CD14-positive monocyte (primary cell): ENCODE measurements around the gene CARNS1. TPM values are rescaled to one million over a fixed set of nuclear protein-coding genes. Genes with fewer than 3 reads are reported as not detected.
A peak's percentile ranks its signal among the peaks of the same experiment; 100 is the strongest.

ENCODE experiments used
- DNase-seq, 3 donors: peaks; one replicate each; pipeline ENCODE4 v3.0.0-alpha.2; 2011 to 2022
- H2AFZ ChIP-seq: 2 replicates; pipeline ENCODE4 v1.6.0; 2012; ENCODE audit warnings: mild to moderate bottlenecking, low read depth, low read length, inconsistent platforms; ENCODE audit not compliant: insufficient read depth, poor library complexity, severe bottlenecking
- H3K27ac ChIP-seq, 2 donors: 1 replicate in 1 of 2; 2 replicates in 1 of 2; pipeline ENCODE4 v1.5.1; 2012 to 2013; ENCODE audit warnings: low read length in 2 of 2, control low read depth in 1 of 2, inconsistent platforms in 1 of 2, low read depth in 1 of 2, mild to moderate bottlenecking in 1 of 2
- H3K27me3 ChIP-seq, 2 donors: one replicate each; pipeline versions ENCODE4 v1.6.0 to v1.6.1; 2011 to 2013; ENCODE audit warnings: low read length in 2 of 2; ENCODE audit not compliant: control insufficient read depth in 2 of 2, insufficient read depth in 2 of 2
- H3K36me3 ChIP-seq, 2 donors: replicated peaks in 1 of 2; 1 replicate in 1 of 2; 2 replicates in 1 of 2; pipeline versions ENCODE4 v1.5.1 to v1.6.1; 2012 to 2013; ENCODE audit warnings: low read length in 2 of 2, control low read depth in 1 of 2, inconsistent platforms in 1 of 2, mild to moderate bottlenecking in 1 of 2; ENCODE audit not compliant: insufficient read depth in 2 of 2, control insufficient read depth in 1 of 2
- H3K4me1 ChIP-seq, 2 donors: 1 replicate in 1 of 2; 2 replicates in 1 of 2; pipeline versions ENCODE4 v1.5.1 to v1.6.1; 2012 to 2013; ENCODE audit warnings: low read length in 2 of 2, control low read depth in 1 of 2, inconsistent platforms in 1 of 2, mild to moderate bottlenecking in 1 of 2, moderate library complexity in 1 of 2; ENCODE audit not compliant: insufficient read depth in 2 of 2, control insufficient read depth in 1 of 2
- H3K4me2 ChIP-seq: replicated peaks from 2 replicates; pipeline ENCODE3; 2012; ENCODE audit warnings: low read length, moderate library complexity, mild to moderate bottlenecking; ENCODE audit not compliant: poor library complexity, severe bottlenecking; ENCODE audit errors: extremely low read depth
- H3K4me3 ChIP-seq, 3 experiments: fragments of 200-600 bp in 1 of 3; sonication (generic) in 1 of 3; replicated peaks in 1 of 3; 1 replicate in 2 of 3; 2 replicates in 1 of 3; pipeline ENCODE4 v1.5.1; 2011 to 2013; ENCODE audit warnings: low read length in 3 of 3, mild to moderate bottlenecking in 3 of 3, control low read depth in 2 of 3, low read depth in 2 of 3, inconsistent platforms in 1 of 3, moderate library complexity in 1 of 3
- H3K79me2 ChIP-seq: 2 replicates; pipeline ENCODE4 v1.6.0; 2012; ENCODE audit warnings: mild to moderate bottlenecking, control low read depth, inconsistent platforms, low read length, moderate library complexity; ENCODE audit not compliant: insufficient read depth
- H3K9ac ChIP-seq: 2 replicates; pipeline ENCODE4 v1.6.0; 2017; ENCODE audit warnings: low read length, mild to moderate bottlenecking; ENCODE audit not compliant: insufficient read depth, poor library complexity, severe bottlenecking
- H3K9me3 ChIP-seq, 2 donors: replicated peaks in 1 of 2; 1 replicate in 1 of 2; 2 replicates in 1 of 2; pipeline versions ENCODE4 v1.5.1 to v1.6.1; 2012 to 2013; ENCODE audit warnings: low read length in 2 of 2, control low read depth in 1 of 2; ENCODE audit not compliant: control insufficient read depth in 1 of 2, insufficient read depth in 1 of 2
- H4K20me1 ChIP-seq: 2 replicates; pipeline ENCODE4 v1.6.0; 2012; ENCODE audit warnings: mild to moderate bottlenecking, low read length, control low read depth, moderate library complexity; ENCODE audit not compliant: insufficient read depth
- H3K27ac Mint-ChIP-seq, 7 donors: one replicate each; pipeline ENCODE4 v1.8.0; 2020; ENCODE audit warnings: mild to moderate bottlenecking in 7 of 7, mixed read lengths in 7 of 7, moderate library complexity in 6 of 7, inconsistent platforms in 2 of 7
- H3K27me3 Mint-ChIP-seq, 3 donors: one replicate each; pipeline ENCODE4 v1.8.0; 2021 to 2022; ENCODE audit warnings: low read depth in 3 of 3, mild to moderate bottlenecking in 3 of 3, mixed read lengths in 3 of 3, moderate library complexity in 3 of 3, inconsistent platforms in 1 of 3
- H3K36me3 Mint-ChIP-seq, 2 donors: one replicate each; pipeline ENCODE4 v1.8.0; 2020; ENCODE audit warnings: mixed read lengths in 2 of 2, inconsistent platforms in 1 of 2, mild to moderate bottlenecking in 1 of 2
- H3K4me1 Mint-ChIP-seq: one replicate; pipeline ENCODE4 v1.8.0; 2020; ENCODE audit warnings: mild to moderate bottlenecking, mixed read lengths
- H3K4me3 Mint-ChIP-seq, 2 donors: one replicate each; pipeline ENCODE4 v1.8.0; 2020; ENCODE audit warnings: mild to moderate bottlenecking in 2 of 2, mixed read lengths in 2 of 2, moderate library complexity in 1 of 2
- H3K9me3 Mint-ChIP-seq, 7 donors: one replicate each; pipeline ENCODE4 v1.8.0; 2020 to 2022; ENCODE audit warnings: mixed read lengths in 7 of 7, mild to moderate bottlenecking in 6 of 7, moderate library complexity in 6 of 7, inconsistent platforms in 2 of 7
- WGBS: methylation state at CpG from one replicate; pipeline ENCODE4 v1.1.5; 2013; ENCODE audit warnings: missing lambda C conversion rate; ENCODE audit not compliant: insufficient coverage; 5-methylcytosine and 5-hydroxymethylcytosine counted together
- intact Hi-C, 2 donors: fragments of 100-400 bp; cut with micrococcal nuclease; formaldehyde crosslinking; loops; one replicate each; pipeline versions ENCODE4 v1.15.0 to v1.15.1; 2023
- polyA plus RNA-seq, 3 donors: library from polyadenylated mRNA; depleted of rRNA in 1 of 3; unstranded in 2 of 3; stranded (reverse) in 1 of 3; fragments of 300-500 nt in 2 of 3; fragments of >200 nt in 1 of 3; fragmentation: Illumina TruSeq in 2 of 3; gene quantifications; 1 replicate in 2 of 3; 2 replicates in 1 of 3; pipeline ENCODE4 v1.2.3, GENCODE V29; 2012 to 2021
- TF ChIP-seq, protein P1 (sequence below): fragments of 200-600 bp; IDR thresholded peaks from one replicate; pipeline ENCODE4 v1.8.0; 2022; ENCODE audit warnings: antibody characterized with exemption, mild to moderate bottlenecking

The CARNS1 gene
- polyA plus RNA-seq, 3 donors = 0.09 TPM; not detected in 2

DNA sequence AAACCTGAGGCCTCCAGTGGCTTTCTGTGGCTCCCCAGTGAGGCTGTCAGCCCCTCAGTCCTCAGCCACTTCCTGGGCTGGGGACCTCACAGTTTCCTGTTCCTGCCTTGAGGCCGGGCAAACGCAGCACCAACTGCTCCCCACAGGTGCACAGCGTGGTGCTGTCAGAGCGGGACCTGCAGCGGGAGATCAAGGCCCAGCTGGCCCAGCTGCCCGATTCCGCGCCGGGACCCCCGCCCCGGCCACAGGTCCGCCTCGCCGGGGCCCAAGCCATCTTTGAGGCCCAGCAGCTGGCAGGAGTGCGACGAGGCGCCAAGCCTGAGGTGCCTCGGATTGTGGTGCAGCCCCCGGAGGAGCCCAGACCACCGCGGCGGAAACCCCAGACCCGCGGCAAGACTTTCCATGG lies 6.2 kb upstream of the CARNS1 start:
- peaks cover 15 to 33% (median 29%) of the 10 kb centered on the region in 3 donors for H3K27me3 Mint-ChIP-seq
- Histone ChIP-seq H3K79me2 (peaks cover 19% of the 10 kb centered on the region), H2AFZ (peak overlapping the region; percentile 46), H3K4me1 (peaks cover 51 to 59% of the 10 kb centered on the region in 2 donors), H3K9ac (peak overlapping the region; percentile 25), H4K20me1 (peaks cover 51% of the 10 kb centered on the region), H3K9me3 (no peaks in the 10 kb centered on the region), H3K27ac (peak overlapping the region in 1 of 2 donors; percentile 26), H3K4me3 (peak overlapping the region in 1 of 3 experiments; percentile 47), H3K27me3 (peaks cover 0 to 11% of the 10 kb centered on the region in 2 donors), H3K4me2 (peak overlapping the region; percentile 46), H3K36me3 (peaks cover 9 to 18% of the 10 kb centered on the region in 2 donors)
- peaks cover 0 to 3% (median 0%) of the 10 kb centered on the region in 7 donors for H3K9me3 Mint-ChIP-seq
- intact Hi-C loops = no loop called here
- WGBS = 0% methylated on average over 24 of the region's 24 CpGs
- H3K36me3 Mint-ChIP-seq = peaks cover 19 to 36% of the 10 kb centered on the region in 2 donors
- H3K27ac Mint-ChIP-seq = no peak overlapping the region
- no peak overlapping the region for H3K4me3 Mint-ChIP-seq
- TF ChIP-seq, protein P1, sequence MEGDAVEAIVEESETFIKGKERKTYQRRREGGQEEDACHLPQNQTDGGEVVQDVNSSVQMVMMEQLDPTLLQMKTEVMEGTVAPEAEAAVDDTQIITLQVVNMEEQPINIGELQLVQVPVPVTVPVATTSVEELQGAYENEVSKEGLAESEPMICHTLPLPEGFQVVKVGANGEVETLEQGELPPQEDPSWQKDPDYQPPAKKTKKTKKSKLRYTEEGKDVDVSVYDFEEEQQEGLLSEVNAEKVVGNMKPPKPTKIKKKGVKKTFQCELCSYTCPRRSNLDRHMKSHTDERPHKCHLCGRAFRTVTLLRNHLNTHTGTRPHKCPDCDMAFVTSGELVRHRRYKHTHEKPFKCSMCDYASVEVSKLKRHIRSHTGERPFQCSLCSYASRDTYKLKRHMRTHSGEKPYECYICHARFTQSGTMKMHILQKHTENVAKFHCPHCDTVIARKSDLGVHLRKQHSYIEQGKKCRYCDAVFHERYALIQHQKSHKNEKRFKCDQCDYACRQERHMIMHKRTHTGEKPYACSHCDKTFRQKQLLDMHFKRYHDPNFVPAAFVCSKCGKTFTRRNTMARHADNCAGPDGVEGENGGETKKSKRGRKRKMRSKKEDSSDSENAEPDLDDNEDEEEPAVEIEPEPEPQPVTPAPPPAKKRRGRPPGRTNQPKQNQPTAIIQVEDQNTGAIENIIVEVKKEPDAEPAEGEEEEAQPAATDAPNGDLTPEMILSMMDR = no peak
- peaks cover 56% of the 10 kb centered on the region for H3K4me1 Mint-ChIP-seq
- no peak for DNase-seq

DNA sequence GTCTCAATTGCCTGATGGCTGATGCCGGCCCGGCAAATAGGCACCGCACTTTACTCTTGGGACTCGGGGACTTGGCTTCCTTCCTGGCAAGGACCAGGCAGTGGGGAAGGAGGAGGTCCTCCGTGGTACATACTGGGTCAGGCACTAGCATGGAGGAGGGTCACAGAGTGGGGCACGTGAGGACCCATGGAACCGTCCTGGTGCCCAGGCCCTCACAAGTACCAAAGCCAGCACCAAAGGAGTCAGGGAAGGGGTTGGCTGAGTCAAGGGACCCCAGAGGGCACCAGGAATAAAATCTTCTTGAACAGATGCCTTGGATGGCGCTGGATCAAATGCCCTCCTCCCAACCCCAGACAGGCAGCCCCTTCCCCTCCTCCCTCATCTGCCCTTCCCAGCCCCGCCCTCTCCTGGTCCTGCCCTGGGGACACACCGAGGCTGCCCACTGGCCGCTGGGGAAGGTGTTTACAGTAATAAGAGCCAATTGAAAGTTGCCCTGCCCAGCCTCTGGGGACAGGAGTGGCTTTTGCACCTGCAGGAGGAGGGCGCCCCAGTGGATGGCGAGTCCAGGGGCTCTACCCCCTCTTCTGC lies 5.6 kb upstream of the CARNS1 start:
- H3K27ac Mint-ChIP-seq = peak overlapping the region in 2 of 7 donors; percentile 43 to 63
- H3K4me3 Mint-ChIP-seq = peak overlapping the region; percentile 56 to 57
- Histone ChIP-seq H3K4me2 (peak overlapping the region; percentile 46), H3K27me3 (peaks cover 1 to 17% of the 10 kb centered on the region in 2 donors), H3K4me1 (peaks cover 45 to 54% of the 10 kb centered on the region in 2 donors), H3K9ac (peak overlapping the region; percentile 25), H2AFZ (peak overlapping the region; percentile 46), H3K9me3 (no peaks in the 10 kb centered on the region), H3K27ac (no peak overlapping the region), H4K20me1 (peaks cover 49% of the 10 kb centered on the region), H3K36me3 (peaks cover 9 to 18% of the 10 kb centered on the region in 2 donors), H3K79me2 (peaks cover 12% of the 10 kb centered on the region), H3K4me3 (peak overlapping the region in 1 of 3 experiments; percentile 47)
- DNase-seq = no peak
- H3K27me3 Mint-ChIP-seq = peaks cover 21 to 39% (median 35%) of the 10 kb centered on the region in 3 donors
- TF ChIP-seq, protein P1 = no peak
- H3K9me3 Mint-ChIP-seq = peaks cover 0 to 3% (median 0%) of the 10 kb centered on the region in 7 donors
- peaks cover 19 to 36% of the 10 kb centered on the region in 2 donors for H3K36me3 Mint-ChIP-seq
- peaks cover 51% of the 10 kb centered on the region for H3K4me1 Mint-ChIP-seq
- WGBS = 19% methylated on average over 12 of the region's 13 CpGs
- intact Hi-C loops = no loop called here
